DND-41 (cell line): Measurements from ENCODE around the gene ERGIC1.

Experiments used
- CTCF ChIP-seq: IDR thresholded peaks from 2 replicates; pipeline ENCODE4 v1.5.1; 2012; ENCODE audit warnings: borderline replicate concordance, low read length, moderate library complexity, mild to moderate bottlenecking; ENCODE audit not compliant: poor library complexity, severe bottlenecking; ENCODE audit errors: extremely low read depth
- EZH2 ChIP-seq: IDR thresholded peaks from 3 replicates; pipeline ENCODE4 v1.6.1; 2012; ENCODE audit warnings: borderline replicate concordance, low read depth, mild to moderate bottlenecking, moderate library complexity, low read length, inconsistent platforms; ENCODE audit not compliant: severe bottlenecking

- TF ChIP-seq CTCF: no peak
- no peak for TF ChIP-seq EZH2
Measured at GRCh38 chr5:172793577-172794488, 40.2 kb upstream of the ERGIC1 start.
